Sigmoid colon (tissue), 7 donors: ENCODE data around the gene CCDC7. TPM values are rescaled to one million over a fixed set of nuclear protein-coding genes. Genes with fewer than 3 reads are reported as not detected.
"Not testable (repeated sequence)": the region's sequence is repeated elsewhere in the genome, so short reads cannot be mapped to it uniquely, and the experiment has no call there.

ENCODE experiments used
- DNase-seq: peaks from one replicate; pipeline ENCODE4 v3.0.0-alpha.2; 2019
- H3K27ac ChIP-seq, 4 donors: fragments of 200-600 bp; sonication (generic); one replicate each; pipeline ENCODE4 v1.5.1; 2016 to 2019; ENCODE audit warnings: mild to moderate bottlenecking in 1 of 4
- H3K27me3 ChIP-seq, 3 donors: fragments of 200-600 bp; sonication (generic); one replicate each; pipeline ENCODE4 v1.5.1; 2019; ENCODE audit warnings: mild to moderate bottlenecking in 1 of 3
- H3K36me3 ChIP-seq, 4 donors: fragments of 200-600 bp; sonication (generic); one replicate each; pipeline ENCODE4 v1.5.1; 2016 to 2019
- H3K4me1 ChIP-seq, 4 donors: fragments of 200-600 bp; sonication (generic); one replicate each; pipeline ENCODE4 v1.5.1; 2017 to 2019
- H3K4me3 ChIP-seq, 4 donors: fragments of 200-600 bp; sonication (generic); one replicate each; pipeline ENCODE4 v1.5.1; 2017 to 2019; ENCODE audit warnings: mild to moderate bottlenecking in 2 of 4, moderate library complexity in 1 of 4
- H3K9me3 ChIP-seq, 4 donors: fragments of 200-600 bp in 3 of 4; sonication (generic) in 3 of 4; one replicate each; pipeline versions ENCODE4 v1.5.1 to v1.6.1; 2013 to 2019
- CTCF ChIP-seq, 4 experiments: fragments of 450-650 bp in 3 of 4; fragments of 200-600 bp in 1 of 4; IDR thresholded peaks; one replicate each; pipeline ENCODE4 v1.5.1; 2016 to 2019; ENCODE audit warnings: antibody characterized with exemption in 4 of 4, mild to moderate bottlenecking in 3 of 4, moderate library complexity in 2 of 4
- EP300 ChIP-seq, 4 donors: sonication (generic); formaldehyde crosslinking; IDR thresholded peaks; one replicate each; pipeline ENCODE4 v1.6.1; 2017; ENCODE audit warnings: antibody characterized with exemption in 4 of 4
- POLR2A ChIP-seq, 2 donors: fragments of 450-650 bp; IDR thresholded peaks; one replicate each; pipeline ENCODE4 v1.6.1; 2016; ENCODE audit warnings: antibody characterized with exemption in 2 of 2, mild to moderate bottlenecking in 2 of 2, moderate library complexity in 2 of 2
- POLR2AphosphoS5 ChIP-seq, 4 donors: sonication (generic); formaldehyde crosslinking; IDR thresholded peaks; one replicate each; pipeline ENCODE4 v1.6.1; 2017; ENCODE audit warnings: antibody characterized with exemption in 4 of 4
- WGBS, 2 donors: extraction: QIAGEN DNeasy Blood & Tissue Kit; methylation state at CpG; one replicate each; pipeline ENCODE4 v1.1.7; 2013; 5-methylcytosine and 5-hydroxymethylcytosine counted together
- intact Hi-C: fragments of 100-400 bp; cut with DNase I; formaldehyde crosslinking; loops from one replicate; pipeline ENCODE4 v1.15.1; 2023
- polyA plus RNA-seq, 3 donors: library from polyadenylated mRNA; stranded (reverse); fragments of 200-250 nt; gene quantifications; one replicate each; pipeline ENCODE4 v1.2.3, GENCODE V29; 2013
- total RNA-seq, 4 donors: library from RNA; depleted of rRNA; stranded (reverse); fragments of >200 nt; gene quantifications; one replicate each; pipeline ENCODE4 v1.1.0, GENCODE V29; 2016
- donor health status: healthy with polysubstance abuse.
- donor health status: Bipolar disorder and iron deficiency.
- donor health status: healthy.

Gene CCDC7
- total and polyA plus RNA-seq, 7 donors: 0.46 to 84.9 (median 42.9) TPM

- Histone ChIP-seq H3K36me3 (peaks cover 8 to 76% (median 27%) of the 10 kb centered on the region in 4 donors), H3K4me3 (no peak overlapping the region), H3K27me3 (no peaks in the 10 kb centered on the region), H3K4me1 (no peaks in the 10 kb centered on the region), H3K27ac (no peak overlapping the region), H3K9me3 (no peaks in the 10 kb centered on the region)
- TF ChIP-seq EP300 (IDR thresholded peaks at IDR 0.05) (no peak), POLR2A (IDR thresholded peaks at IDR 0.05) (no peak), CTCF (IDR thresholded peaks at IDR 0.05) (no peak)
- intact Hi-C loops: no loop called here
- 93% methylated on average over 11 of the region's 11 CpGs for WGBS, 2 donors
- no peak for DNase-seq
Observed at GRCh38 chr10:32911285-32912016, 465.5 kb downstream of the CCDC7 start.

- H3K27me3 ChIP-seq, H3K9me3 ChIP-seq, H3K4me3 ChIP-seq, intact Hi-C loops, H3K27ac ChIP-seq, H3K4me1 ChIP-seq, DNase-seq: not testable (repeated sequence)
- WGBS, 2 donors: 94 to 98% methylated on average over 2 to 4 of the region's 5 CpGs
- H3K36me3 ChIP-seq: peaks cover 0 to 67% (median 23%) of the 10 kb centered on the region in 4 donors
Observed at GRCh38 chr10:32917817-32918216, 471.9 kb downstream of the CCDC7 start.

- Histone ChIP-seq H3K4me3 (no peak overlapping the region), H3K4me1 (peaks cover 0 to 21% (median 10%) of the 10 kb centered on the region in 4 donors), H3K27ac (no peak overlapping the region), H3K36me3 (peaks cover 0 to 92% (median 43%) of the 10 kb centered on the region in 4 donors), H3K27me3 (no peaks in the 10 kb centered on the region), H3K9me3 (no peaks in the 10 kb centered on the region)
- 48 to 89% methylated on average over 2 of the region's 2 CpGs for WGBS, 2 donors
- no peak for DNase-seq
- no peak for TF ChIP-seq POLR2A (IDR thresholded peaks at IDR 0.05)
- TF ChIP-seq EP300 (IDR thresholded peaks at IDR 0.05): no peak
- no peak for TF ChIP-seq CTCF (IDR thresholded peaks at IDR 0.05)
- TF ChIP-seq POLR2AphosphoS5 (IDR thresholded peaks at IDR 0.05): no peak
- intact Hi-C loops: no loop called here
Observed at GRCh38 chr10:32922170-32922569, 476.2 kb downstream of the CCDC7 start.

- H3K27me3 ChIP-seq: no peaks in the 10 kb centered on the region
- TF ChIP-seq POLR2A (IDR thresholded peaks at IDR 0.05) (no peak), CTCF (IDR thresholded peaks at IDR 0.05) (no peak), POLR2AphosphoS5 (IDR thresholded peaks at IDR 0.05) (no peak), EP300 (IDR thresholded peaks at IDR 0.05) (no peak)
- peaks cover 0 to 97% (median 50%) of the 10 kb centered on the region in 4 donors for H3K36me3 ChIP-seq
- H3K27ac ChIP-seq: peak overlapping the region in 2 of 4 donors; percentile 47 to 58
- intact Hi-C loops: no loop called here
- peaks cover 0 to 23% (median 10%) of the 10 kb centered on the region in 4 donors for H3K4me1 ChIP-seq
- no peak for DNase-seq
- no peak overlapping the region for H3K4me3 ChIP-seq
- no peaks in the 10 kb centered on the region for H3K9me3 ChIP-seq
- 62 to 68% methylated on average over 2 of the region's 2 CpGs for WGBS, 2 donors
Observed at GRCh38 chr10:32923134-32923533, 477.2 kb downstream of the CCDC7 start.

GRCh38 chr10:32923849-32924248 is 477.9 kb downstream of the CCDC7 start:
- Histone ChIP-seq H3K27ac (peak overlapping the region in 2 of 4 donors; percentile 47 to 58), H3K36me3 (peaks cover 0 to 95% (median 48%) of the 10 kb centered on the region in 4 donors), H3K4me3 (no peak overlapping the region), H3K27me3 (no peaks in the 10 kb centered on the region), H3K4me1 (peaks cover 0 to 30% (median 10%) of the 10 kb centered on the region in 4 donors), H3K9me3 (no peaks in the 10 kb centered on the region)
- intact Hi-C loops: no loop called here
- TF ChIP-seq POLR2A (IDR thresholded peaks at IDR 0.05) (no peak), POLR2AphosphoS5 (IDR thresholded peaks at IDR 0.05) (peak in 1 of 4 donors; percentile 27)
- WGBS, 2 donors: 88 to 92% methylated on average over 2 of the region's 2 CpGs
- DNase-seq: no peak

Other genes starting within 250 kb of the CCDC7 start
- gene EPC1, start 99.0 kb upstream of the CCDC7 start, total RNA-seq: 10 to 100 TPM; 42.6 to 54.3 (median 46.1) TPM
- gene EPC1, start 99.0 kb upstream of the CCDC7 start, polyA plus RNA-seq: 10 to 100 TPM; 13.2 to 16.4 (median 14.4) TPM